HG02970 (cell line): ENCODE measurements around the gene ZNF202.

Source experiments
- ATAC-seq: cut with Tn5 transposase; IDR thresholded peaks from one replicate; pipeline ENCODE4 v1.9.1; 2021; ENCODE audit warnings: mild to moderate bottlenecking, moderate library complexity, moderate number of reproducible peaks; ENCODE audit not compliant: unreplicated experiment, low FRiP score

Gene ZNF202

DNA sequence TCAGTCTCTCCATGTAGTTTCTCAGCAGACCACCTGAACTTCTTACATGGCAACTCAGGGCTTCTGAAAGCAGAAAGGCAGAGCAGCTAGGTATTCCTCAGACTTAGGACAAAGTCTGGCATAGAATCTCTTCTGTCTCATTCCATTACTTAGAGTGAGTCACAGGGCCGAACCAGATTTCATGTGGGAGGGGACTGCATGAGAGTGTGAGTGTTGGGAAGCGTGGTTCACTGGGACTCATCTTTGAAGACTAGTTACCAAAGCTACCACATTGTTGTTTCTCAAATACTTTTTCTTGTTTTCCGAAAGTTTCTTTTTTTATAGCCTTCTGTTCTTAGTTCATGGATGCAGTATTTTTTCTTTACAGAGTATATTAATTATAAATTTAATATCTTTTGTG lies 51.0 kb downstream of the ZNF202 start:
- ATAC-seq, result no peak

DNA sequence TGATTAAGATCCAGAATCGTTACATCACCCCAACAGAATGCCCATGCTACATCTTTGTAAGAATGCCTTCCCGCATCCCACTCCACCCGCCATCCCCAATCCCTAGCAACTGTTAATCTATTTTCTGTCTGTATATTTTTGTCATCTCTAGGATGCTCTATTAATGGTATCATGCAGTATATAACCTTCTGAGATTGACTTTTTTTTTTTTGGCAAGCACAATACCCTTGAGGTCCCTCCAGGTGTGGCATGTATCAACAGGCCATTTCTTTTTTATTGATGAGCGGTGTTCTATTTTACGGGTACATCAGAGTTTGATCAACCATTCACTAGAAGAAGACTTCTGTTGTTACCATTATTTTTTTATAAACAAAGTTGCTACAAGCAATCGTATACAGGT lies 56.9 kb downstream of the ZNF202 start:
- no peak for ATAC-seq

DNA sequence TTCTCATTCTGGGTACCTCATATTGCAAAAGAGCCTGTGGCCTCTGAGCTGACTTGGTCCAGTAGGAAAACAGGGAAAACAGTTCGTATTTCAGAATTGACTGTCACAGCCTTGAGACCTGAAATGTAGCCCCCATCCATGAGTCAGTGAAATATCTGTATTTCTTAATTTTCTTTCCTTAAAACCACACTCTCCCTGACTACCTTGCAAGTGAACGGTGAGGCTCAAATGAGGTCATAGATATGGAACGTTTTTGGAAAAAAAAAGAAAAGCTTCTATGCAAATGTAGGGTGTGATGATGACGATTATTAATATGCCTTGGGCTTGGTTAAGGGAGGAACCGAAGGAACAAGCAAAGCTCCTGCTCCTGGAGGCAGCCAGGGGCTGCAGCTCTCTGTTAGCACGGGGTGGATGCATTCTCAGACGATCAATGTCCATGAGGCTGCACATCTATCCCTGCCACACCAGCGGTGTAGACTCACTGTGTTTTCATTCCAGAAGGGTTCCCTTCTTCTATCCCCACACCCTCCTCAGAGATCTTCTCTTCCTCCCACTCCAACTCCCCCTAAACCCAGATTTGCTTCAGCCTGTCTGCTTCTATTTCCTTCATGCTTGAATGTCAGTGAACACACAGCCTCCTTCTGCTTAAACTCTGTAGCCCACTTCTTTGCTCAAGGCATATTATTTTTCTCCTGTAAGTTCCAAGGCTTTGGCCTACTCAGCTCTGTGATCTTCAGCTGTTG lies 57.9 kb downstream of the ZNF202 start:
- ATAC-seq, result no peak

DNA sequence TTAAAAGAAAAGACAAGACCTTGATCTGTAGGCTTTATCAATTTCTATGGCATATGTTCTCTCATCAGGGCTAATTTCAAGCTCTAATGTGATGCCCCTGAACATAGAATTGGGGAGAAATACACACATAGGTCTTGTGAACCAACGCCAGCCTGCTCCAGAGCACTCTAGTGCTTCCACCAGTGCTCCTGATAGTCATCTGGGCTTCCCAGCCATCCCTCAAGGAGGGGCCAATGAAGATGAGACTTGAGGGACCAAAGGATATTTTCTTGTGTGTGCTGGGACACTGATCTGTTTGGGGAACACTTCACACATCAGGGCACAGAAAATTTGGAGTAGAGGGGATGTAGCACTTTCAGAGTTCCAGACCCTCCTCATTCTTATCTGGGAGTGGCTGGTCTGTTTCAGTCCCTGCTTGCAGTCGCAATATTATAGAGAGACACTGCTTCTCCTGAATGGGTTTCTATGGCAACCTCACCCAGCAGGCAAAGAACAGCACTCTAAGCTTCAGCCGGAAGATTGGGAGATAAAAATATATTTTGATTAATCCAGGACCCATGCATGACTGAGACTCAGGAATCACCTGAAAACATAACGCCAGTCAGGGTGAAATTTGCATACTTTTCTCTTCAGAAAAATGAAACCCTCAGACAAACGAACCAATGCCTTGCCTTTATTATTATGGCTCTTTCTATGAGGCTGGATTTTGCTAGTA lies 58.6 kb downstream of the ZNF202 start:
- no peak for ATAC-seq

DNA sequence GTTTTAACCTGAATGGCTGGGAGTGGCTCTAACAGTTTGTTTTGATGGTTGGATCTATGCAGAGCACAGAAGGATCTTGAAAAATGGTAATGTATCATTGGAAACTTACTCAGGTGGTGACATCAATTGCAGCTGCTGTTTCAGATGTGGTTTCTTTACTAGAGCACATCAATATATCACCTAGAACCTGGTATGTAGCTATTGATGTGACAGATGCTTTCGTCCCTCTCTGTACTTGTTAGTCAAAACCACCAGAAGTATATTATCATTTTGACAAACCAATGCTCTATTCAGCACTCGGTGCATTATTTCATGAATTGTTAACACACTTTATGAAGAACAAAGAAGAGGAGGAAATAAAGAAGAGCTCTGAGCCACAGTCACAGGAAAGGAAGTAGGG lies 60.4 kb downstream of the ZNF202 start:
- no peak for ATAC-seq

DNA sequence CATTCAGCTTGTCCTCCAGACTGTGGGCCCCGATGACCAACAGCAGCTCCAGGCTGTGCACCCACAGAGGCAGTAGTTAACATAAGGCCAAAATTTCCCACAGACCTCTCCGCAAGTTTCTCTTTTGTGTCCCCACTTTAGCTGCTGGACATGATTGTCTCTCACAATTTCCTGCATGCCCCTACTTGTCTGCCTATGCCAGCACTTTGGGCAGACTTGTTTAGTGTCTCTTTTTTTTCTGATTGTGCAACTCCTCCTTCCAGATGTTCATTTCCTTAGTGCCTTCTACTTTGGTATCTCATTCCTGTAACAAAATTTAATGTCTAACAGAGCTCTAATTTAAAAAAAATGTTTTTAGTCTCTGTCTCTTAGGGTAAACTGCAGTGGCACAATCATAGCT lies 63.2 kb downstream of the ZNF202 start:
- no peak for ATAC-seq

DNA sequence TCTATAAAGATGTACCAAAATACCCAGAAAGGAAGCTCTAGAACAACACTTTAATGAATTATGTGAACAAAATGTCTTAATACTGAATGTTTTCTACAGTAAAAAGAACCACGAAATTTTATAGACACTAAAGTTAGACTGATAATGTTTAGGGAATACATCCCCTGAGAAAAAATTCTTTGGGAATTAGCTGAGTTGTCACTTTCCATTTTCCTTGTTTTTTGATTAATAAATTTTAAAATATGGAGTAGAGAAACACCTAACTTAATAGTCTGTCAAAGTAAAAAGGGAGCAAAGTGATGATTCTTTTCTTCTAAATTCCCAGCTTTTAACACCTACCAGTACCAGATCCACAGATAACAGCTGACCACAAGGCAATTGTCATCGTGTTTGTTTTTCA lies 64.0 kb downstream of the ZNF202 start:
- ATAC-seq, result no peak

DNA sequence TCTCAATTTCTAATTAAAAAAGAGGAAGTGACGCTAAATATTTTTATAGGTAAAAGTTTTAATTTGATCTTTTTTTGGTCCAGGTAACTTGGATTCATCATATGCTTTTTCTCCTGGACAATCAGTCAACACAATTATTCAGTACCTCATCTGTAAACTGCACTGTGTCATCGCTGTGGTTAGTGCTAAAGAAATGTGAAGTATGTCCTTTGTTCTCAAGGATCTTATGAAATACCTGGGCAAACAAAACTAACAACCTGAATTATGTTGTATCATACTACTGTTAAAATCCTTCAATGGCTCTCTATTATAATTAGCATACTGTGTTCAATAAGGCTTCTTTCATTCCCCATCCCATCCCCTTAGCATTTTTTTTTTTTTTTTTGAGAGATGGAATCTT lies 67.2 kb downstream of the ZNF202 start:
- ATAC-seq, result no peak
